Fibroblast of lung (primary cell): Measurements from ENCODE around the gene CMTM1.
"Not testable (repeated sequence)": the region's sequence is repeated elsewhere in the genome, so short reads cannot be mapped to it uniquely, and the experiment has no call there.

Experiments used
- EZH2 ChIP-seq: IDR thresholded peaks from 2 replicates; pipeline ENCODE4 v1.5.1; 2012; ENCODE audit warnings: low read length, control low read depth, mild to moderate bottlenecking; ENCODE audit errors: missing control alignments
- TF ChIP-seq, protein P1 (sequence below), 2 donors: IDR thresholded peaks in 1 of 2; conservative IDR thresholded peaks in 1 of 2; 1 replicate in 1 of 2; 2 replicates in 1 of 2; pipeline ENCODE4 v1.5.1; 2011 to 2012; ENCODE audit warnings: low read length in 2 of 2, control low read depth in 1 of 2, inconsistent platforms in 1 of 2, low read depth in 1 of 2, mild to moderate bottlenecking in 1 of 2

DNA sequence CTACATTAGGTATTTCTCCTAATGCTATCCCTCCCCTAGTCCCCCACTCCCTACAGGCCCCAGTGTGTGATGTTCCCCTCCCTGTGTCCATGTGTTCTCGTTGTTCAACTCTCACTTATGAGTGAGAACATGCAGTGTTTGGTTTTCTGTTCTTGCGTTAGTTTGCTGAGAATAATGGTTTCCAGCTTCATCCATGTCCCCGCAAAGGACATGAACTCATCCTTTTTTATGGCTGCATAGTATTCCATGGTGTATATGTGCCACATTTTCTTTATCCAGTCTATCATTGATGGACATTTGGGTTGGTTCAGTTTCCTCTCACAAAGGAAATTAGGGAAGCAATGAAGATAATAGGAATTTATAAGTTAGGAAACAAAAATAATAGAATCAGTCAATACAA, 1.0 kb downstream of the CMTM1 start:
- TF ChIP-seq EZH2, result not testable (repeated sequence)
- TF ChIP-seq, protein P1, sequence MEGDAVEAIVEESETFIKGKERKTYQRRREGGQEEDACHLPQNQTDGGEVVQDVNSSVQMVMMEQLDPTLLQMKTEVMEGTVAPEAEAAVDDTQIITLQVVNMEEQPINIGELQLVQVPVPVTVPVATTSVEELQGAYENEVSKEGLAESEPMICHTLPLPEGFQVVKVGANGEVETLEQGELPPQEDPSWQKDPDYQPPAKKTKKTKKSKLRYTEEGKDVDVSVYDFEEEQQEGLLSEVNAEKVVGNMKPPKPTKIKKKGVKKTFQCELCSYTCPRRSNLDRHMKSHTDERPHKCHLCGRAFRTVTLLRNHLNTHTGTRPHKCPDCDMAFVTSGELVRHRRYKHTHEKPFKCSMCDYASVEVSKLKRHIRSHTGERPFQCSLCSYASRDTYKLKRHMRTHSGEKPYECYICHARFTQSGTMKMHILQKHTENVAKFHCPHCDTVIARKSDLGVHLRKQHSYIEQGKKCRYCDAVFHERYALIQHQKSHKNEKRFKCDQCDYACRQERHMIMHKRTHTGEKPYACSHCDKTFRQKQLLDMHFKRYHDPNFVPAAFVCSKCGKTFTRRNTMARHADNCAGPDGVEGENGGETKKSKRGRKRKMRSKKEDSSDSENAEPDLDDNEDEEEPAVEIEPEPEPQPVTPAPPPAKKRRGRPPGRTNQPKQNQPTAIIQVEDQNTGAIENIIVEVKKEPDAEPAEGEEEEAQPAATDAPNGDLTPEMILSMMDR (conservative IDR thresholded peaks at IDR 0.05 in 1 of 2, IDR thresholded peaks at IDR 0.05 in 1 of 2; ENCODE audit: low read depth in 1 of 2, low read length in 2 of 2), result not testable (repeated sequence)
